Measurements from ENCODE around the gene KANSL1. TPM values are rescaled to one million over a fixed set of nuclear protein-coding genes. Genes with fewer than 3 reads are reported as not detected.

Gene KANSL1
- polyA plus RNA-seq, 1 of the 3 experiments (the other 2 are of a cell fraction), result 10.0 TPM

DNA sequence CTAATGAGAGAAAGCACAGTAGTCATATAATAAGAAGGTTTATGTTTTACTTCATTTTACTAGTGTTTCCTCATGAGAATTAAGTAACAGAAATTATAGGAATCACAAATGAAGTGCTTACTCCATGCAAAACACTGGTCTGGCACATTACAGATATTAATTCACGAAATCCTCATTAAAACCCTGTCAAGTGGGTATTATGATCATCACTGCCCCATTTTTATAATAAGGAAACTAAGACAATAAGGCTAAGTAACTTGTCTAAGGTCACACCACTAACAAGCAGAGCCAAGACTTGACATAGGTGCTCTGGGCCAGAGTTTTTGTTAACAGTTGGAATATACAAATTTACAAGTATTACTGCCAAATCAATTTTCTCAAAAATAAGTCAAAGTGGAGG lies 83.0 kb downstream of the KANSL1 start:
- Histone ChIP-seq H2AFZ (ENCODE audit: low read depth) (no peak overlapping the region), H3K4me3 (ENCODE audit: low read depth in 2 of 2, low read length in 1 of 2) (no peak overlapping the region), H3K79me2 (ENCODE audit: insufficient read depth) (peaks cover 100% of the 10 kb centered on the region), H3K27me3 (ENCODE audit: insufficient read depth) (no peaks in the 10 kb centered on the region), H3F3A (replicated peaks; ENCODE audit: insufficient read depth) (no peaks in the 10 kb centered on the region), H3K27ac (ENCODE audit: low read depth in 2 of 2, low read length in 1 of 2) (no peak overlapping the region), H3K9ac (no peak overlapping the region), H3K9me3 (no peaks in the 10 kb centered on the region), H3K4me2 (no peak overlapping the region), H4K20me1 (ENCODE audit: insufficient read depth) (peaks cover 100% of the 10 kb centered on the region), H3K9me2 (no peaks in the 10 kb centered on the region), H3K4me1 (ENCODE audit: control insufficient read depth in 1 of 2, insufficient read depth in 2 of 2, low read depth in 1 of 2, low read length in 1 of 2) (peaks cover 3 to 14% of the 10 kb centered on the region in 2 experiments; a peak in 3 of 4 replicates), H3K36me3 (replicated peaks in 1 of 2; ENCODE audit: control insufficient read depth in 1 of 2, insufficient read depth in 2 of 2, low read length in 1 of 2) (no peaks in the 10 kb centered on the region)
- ChIA-PET POLR2A (no interaction called here), CTCF (interaction anchor here (0.8 to 2.1 kb wide), 3 partner anchors 10 to 83 kb away, joined by 3 to 7 read pairs (median 6); partner anchors contain the start of gene KANSL1)
- DNase-seq, result no peak
- WGBS (ENCODE audit: low lambda C conversion rate), result 98% methylated on average over 1 of the region's 1 CpG
- TF ChIP-seq CTCF (IDR thresholded peaks at IDR 0.05), result no peak
- TF ChIP-seq, protein P1, sequence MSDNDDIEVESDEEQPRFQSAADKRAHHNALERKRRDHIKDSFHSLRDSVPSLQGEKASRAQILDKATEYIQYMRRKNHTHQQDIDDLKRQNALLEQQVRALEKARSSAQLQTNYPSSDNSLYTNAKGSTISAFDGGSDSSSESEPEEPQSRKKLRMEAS (IDR thresholded peaks at IDR 0.05; ENCODE audit: low read depth), result no peak
- TF ChIP-seq MEF2A (IDR thresholded peaks at IDR 0.05; ENCODE audit: borderline replicate concordance, low read depth), result no peak
- TF ChIP-seq RCOR1 (IDR thresholded peaks at IDR 0.05; ENCODE audit: low read length), result no peak
- no peak for TF ChIP-seq FOXM1 (IDR thresholded peaks at IDR 0.05; ENCODE audit: low read depth)
- TF ChIP-seq FOSL2 (IDR thresholded peaks at IDR 0.05; ENCODE audit: borderline replicate concordance, low read depth), result no peak
- TF ChIP-seq EP300 (IDR thresholded peaks at IDR 0.05; ENCODE audit: borderline replicate concordance in 1 of 2, low read depth in 1 of 2, low read length in 1 of 2), result no peak
- TF ChIP-seq TCF12 (IDR thresholded peaks at IDR 0.05), result no peak
- no peak for TF ChIP-seq TAF1 (IDR thresholded peaks at IDR 0.05; ENCODE audit: borderline replicate concordance, low read depth, low read length)
- no peak for TF ChIP-seq IRF3 (IDR thresholded peaks at IDR 0.05; ENCODE audit: low read depth, low read length)
- TF ChIP-seq YY1 (IDR thresholded peaks at IDR 0.05; ENCODE audit: low read depth), result no peak
- no peak for TF ChIP-seq SIN3A (IDR thresholded peaks at IDR 0.05; ENCODE audit: borderline replicate concordance, low read depth, low read length)
- no peak for TF ChIP-seq SMC3 (IDR thresholded peaks at IDR 0.05; ENCODE audit: low read depth, low read length)
- TF ChIP-seq ZBTB33 (IDR thresholded peaks at IDR 0.05; ENCODE audit: borderline replicate concordance, low read depth), result no peak
- TF ChIP-seq PBX3 (IDR thresholded peaks at IDR 0.05), result no peak
- TF ChIP-seq JUND (IDR thresholded peaks at IDR 0.05), result no peak
- no peak for TF ChIP-seq NFIC (IDR thresholded peaks at IDR 0.05; ENCODE audit: borderline replicate concordance)
- no peak for TF ChIP-seq MXI1 (IDR thresholded peaks at IDR 0.05; ENCODE audit: low read depth, low read length)
